Gastroesophageal sphincter (tissue), 4 donors: Measurements from ENCODE around the gene FOXJ3. TPM values are rescaled to one million over a fixed set of nuclear protein-coding genes. Genes with fewer than 3 reads are reported as not detected.
A peak's percentile ranks its signal among the peaks of the same experiment; 100 is the strongest.

Experiments used
- ATAC-seq: fragments of 150-250 bp; one replicate; pipeline ENCODE4 v1.9.1; 2016; ENCODE audit warnings: mild to moderate bottlenecking, moderate library complexity
- H3K27ac ChIP-seq, 4 donors: fragments of 200-600 bp; sonication (generic) in 3 of 4; 1 replicate in 3 of 4; 2 replicates in 1 of 4; pipeline ENCODE4 v1.5.1; 2016 to 2019
- H3K27me3 ChIP-seq: fragments of 200-600 bp; sonication (generic); one replicate; pipeline ENCODE4 v1.5.1; 2019
- H3K36me3 ChIP-seq, 2 donors: fragments of 200-600 bp; sonication (generic); one replicate each; pipeline ENCODE4 v1.5.1; 2019; ENCODE audit warnings: control low read depth in 1 of 2
- H3K4me1 ChIP-seq, 3 donors: fragments of 200-600 bp; sonication (generic); 1 replicate in 2 of 3; 2 replicates in 1 of 3; pipeline ENCODE4 v1.5.1; 2016 to 2019; ENCODE audit warnings: control low read depth in 2 of 3
- H3K4me3 ChIP-seq, 2 donors: fragments of 200-600 bp; sonication (generic); one replicate each; pipeline ENCODE4 v1.5.1; 2019; ENCODE audit warnings: mild to moderate bottlenecking in 1 of 2, moderate library complexity in 1 of 2
- H3K9me3 ChIP-seq, 3 donors: fragments of 200-600 bp; sonication (generic); one replicate each; pipeline ENCODE4 v1.5.1; 2017 to 2019; ENCODE audit warnings: control low read depth in 2 of 3
- EP300 ChIP-seq: sonication (generic); formaldehyde crosslinking; IDR thresholded peaks from one replicate; pipeline ENCODE4 v1.6.1; 2017; ENCODE audit warnings: antibody characterized with exemption, mild to moderate bottlenecking
- POLR2A ChIP-seq, 2 donors: fragments of 450-650 bp; IDR thresholded peaks; one replicate each; pipeline ENCODE4 v1.6.1; 2017; ENCODE audit warnings: antibody characterized with exemption in 2 of 2, mild to moderate bottlenecking in 2 of 2, moderate library complexity in 1 of 2
- POLR2AphosphoS5 ChIP-seq: sonication (generic); formaldehyde crosslinking; IDR thresholded peaks from one replicate; pipeline ENCODE4 v1.6.1; 2017; ENCODE audit warnings: antibody characterized with exemption
- WGBS, 2 donors: methylation state at CpG; one replicate each; pipeline ENCODE4 v1.1.5; 2018; ENCODE audit warnings: low coverage in 1 of 2; 5-methylcytosine and 5-hydroxymethylcytosine counted together
- total RNA-seq, 4 donors: library from RNA; depleted of rRNA; stranded (reverse); fragments of >200 nt; gene quantifications; one replicate each; pipeline ENCODE4 v1.1.0, GENCODE V29; 2016
- TF ChIP-seq, protein P1 (sequence below), 4 experiments: fragments of 200-600 bp in 2 of 4; fragments of 450-650 bp in 2 of 4; sonication (generic) in 1 of 4; IDR thresholded peaks; one replicate each; pipeline ENCODE4 v1.5.1; 2017 to 2019; ENCODE audit warnings: antibody characterized with exemption in 4 of 4, mild to moderate bottlenecking in 2 of 4, moderate library complexity in 2 of 4

Gene FOXJ3
- total RNA-seq, 4 donors from 2014 or later: 36.3 to 57.1 (median 41.4) TPM

DNA sequence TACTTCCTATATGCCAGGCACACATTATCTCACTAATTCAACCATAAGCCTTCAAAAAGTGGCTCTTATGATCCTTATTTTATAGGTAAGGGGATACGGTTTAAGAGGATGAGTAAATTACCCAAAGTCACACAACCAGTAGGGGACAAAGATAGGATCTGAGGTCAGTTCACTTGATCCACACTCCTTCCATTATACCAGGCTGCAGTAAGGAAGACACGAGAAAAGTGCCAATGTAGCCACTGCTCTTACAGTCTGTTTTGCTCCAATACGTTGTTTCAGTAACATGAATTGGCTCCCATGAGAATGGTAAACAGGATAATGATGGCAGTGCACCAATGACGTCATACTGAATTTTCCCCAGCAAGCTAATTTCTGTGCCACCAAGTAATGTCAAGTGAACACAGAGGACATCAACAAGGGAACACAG, 155.1 kb downstream of the FOXJ3 start:
- Histone ChIP-seq H3K27me3 (no peaks in the 10 kb centered on the region), H3K9me3 (no peaks in the 10 kb centered on the region), H3K27ac (no peak overlapping the region), H3K4me3 (no peak overlapping the region), H3K36me3 (peaks cover 0 to 51% of the 10 kb centered on the region in 2 donors), H3K4me1 (peaks cover 0 to 31% (median 0%) of the 10 kb centered on the region in 3 donors)
- no peak for ATAC-seq
- TF ChIP-seq, protein P1, sequence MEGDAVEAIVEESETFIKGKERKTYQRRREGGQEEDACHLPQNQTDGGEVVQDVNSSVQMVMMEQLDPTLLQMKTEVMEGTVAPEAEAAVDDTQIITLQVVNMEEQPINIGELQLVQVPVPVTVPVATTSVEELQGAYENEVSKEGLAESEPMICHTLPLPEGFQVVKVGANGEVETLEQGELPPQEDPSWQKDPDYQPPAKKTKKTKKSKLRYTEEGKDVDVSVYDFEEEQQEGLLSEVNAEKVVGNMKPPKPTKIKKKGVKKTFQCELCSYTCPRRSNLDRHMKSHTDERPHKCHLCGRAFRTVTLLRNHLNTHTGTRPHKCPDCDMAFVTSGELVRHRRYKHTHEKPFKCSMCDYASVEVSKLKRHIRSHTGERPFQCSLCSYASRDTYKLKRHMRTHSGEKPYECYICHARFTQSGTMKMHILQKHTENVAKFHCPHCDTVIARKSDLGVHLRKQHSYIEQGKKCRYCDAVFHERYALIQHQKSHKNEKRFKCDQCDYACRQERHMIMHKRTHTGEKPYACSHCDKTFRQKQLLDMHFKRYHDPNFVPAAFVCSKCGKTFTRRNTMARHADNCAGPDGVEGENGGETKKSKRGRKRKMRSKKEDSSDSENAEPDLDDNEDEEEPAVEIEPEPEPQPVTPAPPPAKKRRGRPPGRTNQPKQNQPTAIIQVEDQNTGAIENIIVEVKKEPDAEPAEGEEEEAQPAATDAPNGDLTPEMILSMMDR (IDR thresholded peaks at IDR 0.05): no peak
- TF ChIP-seq POLR2A (IDR thresholded peaks at IDR 0.05) (no peak), EP300 (no peak), POLR2AphosphoS5 (no peak)
- WGBS, 2 donors: 75 to 87% methylated on average over 3 to 4 of the region's 4 CpGs

DNA sequence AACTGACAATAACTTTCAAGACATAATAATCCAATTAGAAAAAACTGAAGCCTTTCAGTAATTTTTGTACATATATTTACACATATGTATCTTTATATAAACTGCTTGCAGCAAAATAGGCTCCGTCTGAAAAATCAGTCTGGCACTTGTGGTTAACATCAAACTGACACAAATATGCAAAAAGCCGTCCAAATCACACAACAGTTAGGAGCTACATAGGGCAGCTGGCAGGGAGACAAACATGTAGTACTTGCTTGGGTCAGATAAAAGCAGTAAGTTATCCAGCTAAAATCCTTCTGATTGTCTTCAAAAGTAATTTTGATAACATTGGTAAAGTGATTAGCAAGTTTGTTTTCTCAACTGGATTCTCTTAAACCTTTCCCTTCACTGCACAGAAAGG, 155.8 kb downstream of the FOXJ3 start:
- no peak for TF ChIP-seq POLR2AphosphoS5
- TF ChIP-seq, protein P1 (IDR thresholded peaks at IDR 0.05): no peak
- no peak for TF ChIP-seq POLR2A (IDR thresholded peaks at IDR 0.05)
- TF ChIP-seq EP300: no peak
- H3K4me1 ChIP-seq: peaks cover 0 to 31% (median 0%) of the 10 kb centered on the region in 3 donors
- H3K4me3 ChIP-seq: no peak overlapping the region
- peaks cover 0 to 45% of the 10 kb centered on the region in 2 donors for H3K36me3 ChIP-seq
- H3K27ac ChIP-seq: no peak overlapping the region
- H3K9me3 ChIP-seq: no peaks in the 10 kb centered on the region
- ATAC-seq: no peak
- H3K27me3 ChIP-seq: no peaks in the 10 kb centered on the region
- 13 to 14% methylated on average over 2 of the region's 2 CpGs for WGBS, 2 donors

DNA sequence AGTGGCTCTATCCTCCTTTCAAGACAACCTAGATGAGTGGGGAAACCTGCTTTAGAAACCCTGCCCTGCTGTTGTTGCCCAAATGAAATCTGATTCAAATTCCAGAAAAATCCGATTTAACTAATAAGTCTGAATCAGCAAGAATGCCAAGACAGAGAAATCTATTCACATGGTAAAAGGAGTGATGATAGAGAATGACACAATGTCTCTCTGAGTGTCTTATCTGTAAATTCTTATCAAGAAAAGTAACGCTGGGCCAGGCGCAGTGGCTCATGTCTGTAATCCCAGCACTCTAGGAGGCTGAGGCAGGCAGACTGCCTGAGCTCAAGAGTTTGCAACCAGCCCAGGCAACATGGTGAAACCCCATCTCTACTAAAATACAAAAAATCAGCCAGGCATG, 156.8 kb downstream of the FOXJ3 start:
- Histone ChIP-seq H3K9me3 (no peaks in the 10 kb centered on the region), H3K4me3 (no peak overlapping the region), H3K4me1 (peaks cover 0 to 38% (median 0%) of the 10 kb centered on the region in 3 donors), H3K27ac (no peak overlapping the region), H3K36me3 (peaks cover 0 to 35% of the 10 kb centered on the region in 2 donors), H3K27me3 (no peaks in the 10 kb centered on the region)
- no peak for ATAC-seq
- WGBS, 2 donors: 72 to 73% methylated on average over 2 to 3 of the region's 3 CpGs
- TF ChIP-seq POLR2AphosphoS5: no peak
- TF ChIP-seq, protein P1 (IDR thresholded peaks at IDR 0.05): no peak
- no peak for TF ChIP-seq POLR2A (IDR thresholded peaks at IDR 0.05)
- no peak for TF ChIP-seq EP300

DNA sequence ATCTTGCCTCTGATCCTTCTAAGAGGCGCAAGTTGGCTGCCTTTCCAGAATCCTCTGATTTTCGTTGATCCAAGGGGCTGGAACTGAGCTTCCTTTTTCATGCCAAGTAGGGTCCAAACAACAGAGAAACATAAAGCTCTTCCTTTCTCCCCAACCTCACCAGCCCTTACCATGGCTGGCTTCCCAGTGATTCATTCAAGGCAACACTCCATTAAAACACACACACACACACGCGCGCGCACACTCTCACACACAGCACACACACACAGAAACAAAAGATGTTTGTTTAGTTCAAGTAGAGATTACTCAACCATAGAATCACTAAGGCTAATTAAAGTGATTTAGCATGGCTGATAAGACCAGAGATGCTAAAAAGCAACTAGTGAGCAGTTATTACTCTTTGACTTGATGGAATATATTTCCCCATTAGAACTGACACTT, 157.5 kb downstream of the FOXJ3 start:
- WGBS, 2 donors: 56 to 62% methylated on average over 3 to 6 of the region's 6 CpGs
- Histone ChIP-seq H3K27me3 (no peaks in the 10 kb centered on the region), H3K4me1 (peaks cover 0 to 45% (median 0%) of the 10 kb centered on the region in 3 donors), H3K36me3 (peaks cover 0 to 31% of the 10 kb centered on the region in 2 donors), H3K27ac (no peak overlapping the region), H3K4me3 (no peak overlapping the region), H3K9me3 (no peaks in the 10 kb centered on the region)
- no peak for ATAC-seq
- TF ChIP-seq EP300 (no peak), POLR2A (IDR thresholded peaks at IDR 0.05) (no peak)
- TF ChIP-seq, protein P1 (IDR thresholded peaks at IDR 0.05): no peak

DNA sequence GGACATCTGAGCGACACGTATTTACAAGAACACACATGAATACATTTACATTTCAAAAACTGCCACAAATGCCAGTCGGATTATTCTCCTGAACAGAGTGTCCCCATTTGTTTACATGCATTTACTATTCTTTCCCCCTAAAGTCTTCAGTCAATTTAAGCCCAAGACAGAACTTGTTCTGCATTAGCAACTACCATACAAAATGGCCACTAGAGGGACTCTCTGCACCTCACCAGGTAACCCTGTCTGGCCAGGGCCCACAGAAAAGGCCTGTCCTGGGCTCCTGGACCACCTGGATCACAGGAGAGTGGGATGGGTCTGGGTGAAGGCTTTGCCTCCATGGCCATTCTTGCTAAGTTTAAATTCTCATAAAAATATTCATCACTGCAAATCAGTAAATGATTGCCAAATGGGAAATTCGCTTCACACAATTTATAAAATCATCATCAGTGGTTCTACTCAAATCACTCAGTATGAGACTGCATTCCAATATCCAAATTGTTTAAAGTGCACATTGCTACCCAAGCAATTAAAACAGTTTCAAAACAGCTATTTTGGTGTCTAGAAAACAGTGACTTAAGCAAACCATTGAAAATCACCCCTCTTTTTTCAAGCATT, 158.0 kb downstream of the FOXJ3 start:
- peaks cover 0 to 48% (median 0%) of the 10 kb centered on the region in 3 donors for H3K4me1 ChIP-seq
- H3K36me3 ChIP-seq: peaks cover 0 to 25% of the 10 kb centered on the region in 2 donors
- no peaks in the 10 kb centered on the region for H3K9me3 ChIP-seq
- no peaks in the 10 kb centered on the region for H3K27me3 ChIP-seq
- H3K4me3 ChIP-seq: no peak overlapping the region
- no peak overlapping the region for H3K27ac ChIP-seq
- WGBS, 2 donors: 71 to 72% methylated on average over 4 of the region's 4 CpGs
- TF ChIP-seq EP300: no peak
- TF ChIP-seq, protein P1 (IDR thresholded peaks at IDR 0.05): peak; percentile 44 to 71 (median 51)
- no peak for ATAC-seq
